HEK293 (cell line): Measurements from ENCODE around the gene IZUMO4.

ENCODE experiments used
- BCL6B ChIP-seq: fragments of 450-650 bp; formaldehyde crosslinking; IDR thresholded peaks from 2 replicates; pipeline ENCODE4 v1.5.1; 2017; ENCODE audit warnings: missing biosample characterization, missing genetic modification characterization
- FEZF1 ChIP-seq: fragments of 450-650 bp; formaldehyde crosslinking; IDR thresholded peaks from 2 replicates; pipeline ENCODE4 v1.5.1; 2016; ENCODE audit warnings: missing biosample characterization, missing genetic modification characterization
- GFI1B ChIP-seq: fragments of 450-650 bp; formaldehyde crosslinking; IDR thresholded peaks from 2 replicates; pipeline ENCODE4 v1.5.1; 2016; ENCODE audit warnings: missing biosample characterization, missing genetic modification characterization
- KLF16 ChIP-seq: fragments of 450-650 bp; formaldehyde crosslinking; IDR thresholded peaks from 2 replicates; pipeline ENCODE4 v1.5.1; 2017; ENCODE audit warnings: missing biosample characterization, missing genetic modification characterization
- KLF7 ChIP-seq: fragments of 450-650 bp; formaldehyde crosslinking; IDR thresholded peaks from 2 replicates; pipeline ENCODE4 v1.5.1; 2016; ENCODE audit warnings: missing biosample characterization, missing genetic modification characterization, borderline replicate concordance
- MEIS1 ChIP-seq: sonication (generic); formaldehyde crosslinking; IDR thresholded peaks from 2 replicates; pipeline ENCODE4 v1.8.1; 2022; ENCODE audit warnings: missing genetic modification reagents, mild to moderate bottlenecking, borderline replicate concordance
- OVOL3 ChIP-seq: fragments of 450-650 bp; formaldehyde crosslinking; IDR thresholded peaks from 2 replicates; pipeline ENCODE4 v1.5.1; 2016; ENCODE audit warnings: missing biosample characterization, missing genetic modification characterization
- REPIN1 ChIP-seq: fragments of 450-650 bp; formaldehyde crosslinking; IDR thresholded peaks from 2 replicates; pipeline ENCODE4 v1.5.1; 2017; ENCODE audit warnings: missing biosample characterization, missing genetic modification characterization, low read depth
- SALL2 ChIP-seq: fragments of 450-650 bp; formaldehyde crosslinking; IDR thresholded peaks from 2 replicates; pipeline ENCODE4 v1.5.0; 2017; ENCODE audit warnings: missing biosample characterization, mild to moderate bottlenecking, missing genetic modification characterization, borderline replicate concordance
- SCRT1 ChIP-seq: fragments of 450-650 bp; formaldehyde crosslinking; IDR thresholded peaks from 2 replicates; pipeline ENCODE4 v1.5.1; 2016; ENCODE audit warnings: missing biosample characterization, missing genetic modification characterization, borderline replicate concordance
- SP7 ChIP-seq: fragments of 450-650 bp; formaldehyde crosslinking; IDR thresholded peaks from 2 replicates; pipeline ENCODE4 v1.5.1; 2016; ENCODE audit warnings: missing biosample characterization, missing genetic modification characterization
- TCF7L2 ChIP-seq: IDR thresholded peaks from 2 replicates; pipeline ENCODE4 v1.6.1; 2011; ENCODE audit warnings: low read depth, mild to moderate bottlenecking, inconsistent platforms, low read length, moderate library complexity, borderline replicate concordance
- ZBTB8A ChIP-seq: fragments of 450-650 bp; formaldehyde crosslinking; IDR thresholded peaks from 2 replicates; pipeline ENCODE4 v1.5.1; 2016; ENCODE audit warnings: missing biosample characterization, missing genetic modification characterization
- ZFP69B ChIP-seq: fragments of 450-650 bp; formaldehyde crosslinking; IDR thresholded peaks from 2 replicates; pipeline ENCODE4 v1.5.1; 2016; ENCODE audit warnings: missing biosample characterization, missing genetic modification characterization
- ZNF146 ChIP-seq: fragments of 450-650 bp; formaldehyde crosslinking; IDR thresholded peaks from 2 replicates; pipeline ENCODE4 v1.5.1; 2016; ENCODE audit warnings: missing biosample characterization, missing genetic modification characterization
- ZNF169 ChIP-seq: fragments of 450-650 bp; formaldehyde crosslinking; IDR thresholded peaks from 2 replicates; pipeline ENCODE4 v1.5.1; 2016; ENCODE audit warnings: missing biosample characterization, missing genetic modification characterization
- ZNF221 ChIP-seq: fragments of 450-650 bp; formaldehyde crosslinking; IDR thresholded peaks from 2 replicates; pipeline ENCODE4 v1.5.1; 2017; ENCODE audit warnings: missing biosample characterization, missing genetic modification characterization, borderline replicate concordance
- ZNF26 ChIP-seq: fragments of 450-650 bp; formaldehyde crosslinking; IDR thresholded peaks from 2 replicates; pipeline ENCODE4 v1.5.1; 2016; ENCODE audit warnings: missing biosample characterization, missing genetic modification characterization
- ZNF266 ChIP-seq: fragments of 450-650 bp; formaldehyde crosslinking; IDR thresholded peaks from 2 replicates; pipeline ENCODE4 v1.5.1; 2016; ENCODE audit warnings: missing biosample characterization, missing genetic modification characterization, low read depth
- ZNF274 ChIP-seq, 2 experiments: fragments of 200-500 bp in 1 of 2; fragments of 450-650 bp in 1 of 2; sonication (Bioruptor generic) in 1 of 2; formaldehyde crosslinking in 1 of 2; IDR thresholded peaks; 2 replicates each; pipeline versions ENCODE4 v1.5.1 to v1.6.1; 2014 to 2016; ENCODE audit warnings: borderline replicate concordance in 1 of 2, inconsistent platforms in 1 of 2, low read length in 1 of 2, missing biosample characterization in 1 of 2, missing genetic modification characterization in 1 of 2
- ZNF302 ChIP-seq: fragments of 450-650 bp; formaldehyde crosslinking; IDR thresholded peaks from 2 replicates; pipeline ENCODE4 v1.5.1; 2016; ENCODE audit warnings: missing biosample characterization, missing genetic modification characterization, low read depth
- ZNF350 ChIP-seq: fragments of 450-650 bp; formaldehyde crosslinking; IDR thresholded peaks from 2 replicates; pipeline ENCODE4 v1.5.0; 2017; ENCODE audit warnings: missing biosample characterization, mild to moderate bottlenecking, missing genetic modification characterization
- ZNF501 ChIP-seq: fragments of 450-650 bp; formaldehyde crosslinking; IDR thresholded peaks from 2 replicates; pipeline ENCODE4 v1.5.1; 2016; ENCODE audit warnings: missing biosample characterization, missing genetic modification characterization
- ZNF529 ChIP-seq: fragments of 450-650 bp; formaldehyde crosslinking; IDR thresholded peaks from 2 replicates; pipeline ENCODE4 v1.5.1; 2017; ENCODE audit warnings: missing genetic modification characterization, missing biosample characterization; ENCODE audit not compliant: insufficient replicate concordance
- ZNF530 ChIP-seq: fragments of 450-650 bp; formaldehyde crosslinking; IDR thresholded peaks from 2 replicates; pipeline ENCODE4 v1.5.1; 2016; ENCODE audit warnings: low read depth, missing biosample characterization, missing genetic modification characterization
- ZNF544 ChIP-seq: fragments of 450-650 bp; formaldehyde crosslinking; IDR thresholded peaks from 2 replicates; pipeline ENCODE4 v1.5.0; 2017; ENCODE audit warnings: missing biosample characterization, missing genetic modification characterization
- ZNF549 ChIP-seq: fragments of 450-650 bp; IDR thresholded peaks from 2 replicates; pipeline ENCODE4 v1.5.1; 2018; ENCODE audit warnings: missing biosample characterization, missing genetic modification characterization, mild to moderate bottlenecking, inconsistent platforms, moderate library complexity
- ZNF596 ChIP-seq: fragments of 450-650 bp; IDR thresholded peaks from 2 replicates; pipeline ENCODE4 v1.5.0; 2018; ENCODE audit warnings: missing biosample characterization, mild to moderate bottlenecking, missing genetic modification characterization, moderate library complexity
- ZNF600 ChIP-seq: fragments of 450-650 bp; formaldehyde crosslinking; IDR thresholded peaks from 2 replicates; pipeline ENCODE4 v1.5.1; 2016; ENCODE audit warnings: missing biosample characterization, missing genetic modification characterization
- ZNF768 ChIP-seq: fragments of 450-650 bp; formaldehyde crosslinking; IDR thresholded peaks from 2 replicates; pipeline ENCODE4 v1.5.1; 2018; ENCODE audit warnings: missing biosample characterization, mild to moderate bottlenecking, missing genetic modification characterization
- ZNF776 ChIP-seq: fragments of 450-650 bp; formaldehyde crosslinking; IDR thresholded peaks from 2 replicates; pipeline ENCODE4 v1.5.0; 2017; ENCODE audit warnings: missing biosample characterization, missing genetic modification characterization, borderline replicate concordance
- ZSCAN5A ChIP-seq: fragments of 450-650 bp; formaldehyde crosslinking; IDR thresholded peaks from 2 replicates; pipeline ENCODE4 v1.5.1; 2016; ENCODE audit warnings: missing biosample characterization, missing genetic modification characterization
- TF ChIP-seq, protein P1 (sequence below): fragments of 450-650 bp; formaldehyde crosslinking; IDR thresholded peaks from 2 replicates; pipeline ENCODE4 v1.5.1; 2016; ENCODE audit warnings: missing biosample characterization, missing genetic modification characterization, borderline replicate concordance
- TF ChIP-seq, protein P2 (sequence below): fragments of 450-650 bp; formaldehyde crosslinking; IDR thresholded peaks from 2 replicates; pipeline ENCODE4 v1.5.1; 2017; ENCODE audit warnings: missing biosample characterization, missing genetic modification characterization

IZUMO4 gene

GRCh38 chr19:2096034-2096479 lies 658 bp upstream of the IZUMO4 start, which contains the start of gene MOB3A (continued):
- TF ChIP-seq ZFP69B (peak; percentile 97), ZNF544 (tag by site-specific recombination) (no peak), ZNF274 (IDR thresholded peaks at IDR 0.05; ENCODE audit: low read length) (no peak), ZNF274 (tag by site-specific recombination; IDR thresholded peaks at IDR 0.05; ENCODE audit: borderline replicate concordance) (no peak), ZNF501 (tag by site-specific recombination) (peak; percentile 79), TCF7L2 (no peak), KLF7 (tag by site-specific recombination) (peak; percentile 92), ZNF596 (0 out of 2 replicates have a peak, but pooled peaks have one; percentile 31), ZNF600 (tag by site-specific recombination) (no peak; the same call in 1 of the 2 replicates), ZSCAN5A (tag by site-specific recombination) (peak; percentile 96), BCL6B (tag by site-specific recombination) (no peak), GFI1B (tag by site-specific recombination) (no peak), ZNF221 (0 out of 2 replicates have a peak, but pooled peaks have one; percentile 29), ZNF26 (tag by site-specific recombination) (no peak), KLF16 (peak; percentile 90), ZNF529 (tag by site-specific recombination) (no peak), SCRT1 (no peak), ZBTB8A (tag by site-specific recombination) (peak; percentile 99), ZNF350 (tag by site-specific recombination) (no peak), SALL2 (tag by site-specific recombination) (no peak; the same call in 1 of the 2 replicates), OVOL3 (tag by site-specific recombination) (no peak), ZNF530 (tag by site-specific recombination) (no peak), REPIN1 (peak; percentile 27; the same call in 1 of the 2 replicates), ZNF146 (no peak; the same call in 1 of the 2 replicates), ZNF302 (tag by site-specific recombination) (no peak), ZNF266 (tag by site-specific recombination) (no peak), ZNF169 (tag by site-specific recombination) (no peak), MEIS1 (CRISPR knock-in tag) (no peak), ZNF768 (tag by site-specific recombination) (no peak), ZNF549 (tag by site-specific recombination) (no peak), ZNF776 (tag by site-specific recombination) (no peak), FEZF1 (no peak), SP7 (peak; percentile 69)
- TF ChIP-seq, protein P1, sequence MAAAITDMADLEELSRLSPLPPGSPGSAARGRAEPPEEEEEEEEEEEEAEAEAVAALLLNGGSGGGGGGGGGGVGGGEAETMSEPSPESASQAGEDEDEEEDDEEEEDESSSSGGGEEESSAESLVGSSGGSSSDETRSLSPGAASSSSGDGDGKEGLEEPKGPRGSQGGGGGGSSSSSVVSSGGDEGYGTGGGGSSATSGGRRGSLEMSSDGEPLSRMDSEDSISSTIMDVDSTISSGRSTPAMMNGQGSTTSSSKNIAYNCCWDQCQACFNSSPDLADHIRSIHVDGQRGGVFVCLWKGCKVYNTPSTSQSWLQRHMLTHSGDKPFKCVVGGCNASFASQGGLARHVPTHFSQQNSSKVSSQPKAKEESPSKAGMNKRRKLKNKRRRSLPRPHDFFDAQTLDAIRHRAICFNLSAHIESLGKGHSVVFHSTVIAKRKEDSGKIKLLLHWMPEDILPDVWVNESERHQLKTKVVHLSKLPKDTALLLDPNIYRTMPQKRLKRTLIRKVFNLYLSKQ (tag by site-specific recombination), result no peak
- TF ChIP-seq, protein P2, sequence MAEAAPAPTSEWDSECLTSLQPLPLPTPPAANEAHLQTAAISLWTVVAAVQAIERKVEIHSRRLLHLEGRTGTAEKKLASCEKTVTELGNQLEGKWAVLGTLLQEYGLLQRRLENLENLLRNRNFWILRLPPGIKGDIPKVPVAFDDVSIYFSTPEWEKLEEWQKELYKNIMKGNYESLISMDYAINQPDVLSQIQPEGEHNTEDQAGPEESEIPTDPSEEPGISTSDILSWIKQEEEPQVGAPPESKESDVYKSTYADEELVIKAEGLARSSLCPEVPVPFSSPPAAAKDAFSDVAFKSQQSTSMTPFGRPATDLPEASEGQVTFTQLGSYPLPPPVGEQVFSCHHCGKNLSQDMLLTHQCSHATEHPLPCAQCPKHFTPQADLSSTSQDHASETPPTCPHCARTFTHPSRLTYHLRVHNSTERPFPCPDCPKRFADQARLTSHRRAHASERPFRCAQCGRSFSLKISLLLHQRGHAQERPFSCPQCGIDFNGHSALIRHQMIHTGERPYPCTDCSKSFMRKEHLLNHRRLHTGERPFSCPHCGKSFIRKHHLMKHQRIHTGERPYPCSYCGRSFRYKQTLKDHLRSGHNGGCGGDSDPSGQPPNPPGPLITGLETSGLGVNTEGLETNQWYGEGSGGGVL (tag by site-specific recombination), result peak; percentile 61
